ENCODE measurements around the gene PIANP.

DNA sequence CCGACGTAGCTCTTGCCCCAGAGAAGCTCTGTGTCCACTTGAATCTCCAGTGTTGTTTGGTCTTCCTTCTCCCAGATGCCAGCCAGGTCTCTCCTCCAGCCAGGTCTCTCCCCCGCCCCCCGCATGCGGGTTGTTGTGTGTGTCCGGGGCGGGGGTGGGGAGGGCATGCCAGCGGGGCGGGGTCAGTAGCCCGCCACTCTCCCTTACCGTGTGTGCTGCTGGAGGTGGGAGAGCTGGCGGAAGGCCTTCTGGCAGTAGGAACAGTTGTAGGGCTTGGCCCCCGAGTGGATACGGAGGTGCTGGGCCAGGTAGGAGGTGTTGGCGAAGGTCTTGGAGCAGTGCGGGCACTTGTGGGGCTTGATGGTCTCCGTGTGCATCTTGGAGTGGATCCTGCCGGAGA is 28.5 kb downstream of the PIANP start:
- TF ChIP-seq, protein P1, sequence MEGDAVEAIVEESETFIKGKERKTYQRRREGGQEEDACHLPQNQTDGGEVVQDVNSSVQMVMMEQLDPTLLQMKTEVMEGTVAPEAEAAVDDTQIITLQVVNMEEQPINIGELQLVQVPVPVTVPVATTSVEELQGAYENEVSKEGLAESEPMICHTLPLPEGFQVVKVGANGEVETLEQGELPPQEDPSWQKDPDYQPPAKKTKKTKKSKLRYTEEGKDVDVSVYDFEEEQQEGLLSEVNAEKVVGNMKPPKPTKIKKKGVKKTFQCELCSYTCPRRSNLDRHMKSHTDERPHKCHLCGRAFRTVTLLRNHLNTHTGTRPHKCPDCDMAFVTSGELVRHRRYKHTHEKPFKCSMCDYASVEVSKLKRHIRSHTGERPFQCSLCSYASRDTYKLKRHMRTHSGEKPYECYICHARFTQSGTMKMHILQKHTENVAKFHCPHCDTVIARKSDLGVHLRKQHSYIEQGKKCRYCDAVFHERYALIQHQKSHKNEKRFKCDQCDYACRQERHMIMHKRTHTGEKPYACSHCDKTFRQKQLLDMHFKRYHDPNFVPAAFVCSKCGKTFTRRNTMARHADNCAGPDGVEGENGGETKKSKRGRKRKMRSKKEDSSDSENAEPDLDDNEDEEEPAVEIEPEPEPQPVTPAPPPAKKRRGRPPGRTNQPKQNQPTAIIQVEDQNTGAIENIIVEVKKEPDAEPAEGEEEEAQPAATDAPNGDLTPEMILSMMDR (IDR thresholded peaks at IDR 0.05 in 2 of 3, conservative IDR thresholded peaks at IDR 0.05 in 1 of 3; ENCODE audit: borderline replicate concordance in 1 of 3, insufficient read depth in 1 of 3, low read depth in 2 of 3, low read length in 2 of 3), result no peak
- TF ChIP-seq EZH2 (IDR thresholded peaks at IDR 0.05), result no peak
